ENCODE results near the gene GTSF1L. TPM values are rescaled to one million over a fixed set of nuclear protein-coding genes. Genes with fewer than 3 reads are reported as not detected.

GTSF1L gene
- total RNA-seq, 1 donor from 2014 or later: not detected

- no peaks in the 10 kb centered on the region for H3K4me1 Mint-ChIP-seq (ENCODE audit: low read depth, unreplicated experiment)
- H3K27me3 ChIP-seq (ENCODE audit: insufficient read depth, low read length): no peaks in the 10 kb centered on the region
- H3K9me3 Mint-ChIP-seq (ENCODE audit: unreplicated experiment): peaks cover 2% of the 10 kb centered on the region
- no peaks in the 10 kb centered on the region for H3K79me2 ChIP-seq (ENCODE audit: insufficient read depth, low read length)
- no peaks in the 10 kb centered on the region for H3K36me3 ChIP-seq (ENCODE audit: insufficient read depth, low read length)
- H3K27ac Mint-ChIP-seq (ENCODE audit: unreplicated experiment): no peak overlapping the region
- no peaks in the 10 kb centered on the region for H4K20me1 ChIP-seq (ENCODE audit: insufficient read depth, low read length)
- TF ChIP-seq EZH2 (IDR thresholded peaks at IDR 0.05; ENCODE audit: insufficient read depth, low read length) (no peak), CTCF (IDR thresholded peaks at IDR 0.05; ENCODE audit: insufficient read depth, low read depth, low read length) (no peak)
- H3K27ac ChIP-seq (ENCODE audit: low read depth, low read length): no peak overlapping the region
- H3K27me3 Mint-ChIP-seq (ENCODE audit: low read depth, unreplicated experiment): peaks cover 5% of the 10 kb centered on the region
- H3K4me3 ChIP-seq (ENCODE audit: insufficient read depth, low read depth, low read length): no peak overlapping the region
- H3K9ac ChIP-seq (ENCODE audit: low read length): no peak overlapping the region
- H3K4me2 ChIP-seq (ENCODE audit: low read length): no peak overlapping the region
- DNase-seq (ENCODE audit: low read depth) (no peak), FAIRE-seq (no peak)
- H3K4me3 Mint-ChIP-seq (ENCODE audit: unreplicated experiment): no peak overlapping the region
- H3K9me3 ChIP-seq (ENCODE audit: insufficient read depth, low read depth, low read length): no peaks in the 10 kb centered on the region
- H2AFZ ChIP-seq (ENCODE audit: low read depth, low read length): no peak overlapping the region
- H3K4me1 ChIP-seq (ENCODE audit: insufficient read depth, low read length): no peaks in the 10 kb centered on the region
- H3K36me3 Mint-ChIP-seq (ENCODE audit: low read depth, unreplicated experiment): no peaks in the 10 kb centered on the region
Observed at GRCh38 chr20:43711098-43711654, 15.6 kb downstream of the GTSF1L start.

GRCh38 chr20:43710370-43711044 is 16.3 kb downstream of the GTSF1L start:
- no peak overlapping the region for H3K9ac ChIP-seq (ENCODE audit: low read length)
- Mint-ChIP-seq H3K9me3 (ENCODE audit: unreplicated experiment) (peaks cover 2% of the 10 kb centered on the region), H3K36me3 (ENCODE audit: low read depth, unreplicated experiment) (no peaks in the 10 kb centered on the region), H3K4me3 (ENCODE audit: unreplicated experiment) (no peak overlapping the region), H3K27ac (ENCODE audit: unreplicated experiment) (no peak overlapping the region), H3K27me3 (ENCODE audit: low read depth, unreplicated experiment) (peaks cover 5% of the 10 kb centered on the region), H3K4me1 (ENCODE audit: low read depth, unreplicated experiment) (no peaks in the 10 kb centered on the region)
- H3K9me3 ChIP-seq (ENCODE audit: insufficient read depth, low read depth, low read length): no peaks in the 10 kb centered on the region
- H3K4me2 ChIP-seq (ENCODE audit: low read length): no peak overlapping the region
- H3K79me2 ChIP-seq (ENCODE audit: insufficient read depth, low read length): no peaks in the 10 kb centered on the region
- H2AFZ ChIP-seq (ENCODE audit: low read depth, low read length): no peak overlapping the region
- TF ChIP-seq EZH2 (IDR thresholded peaks at IDR 0.05; ENCODE audit: insufficient read depth, low read length) (no peak), CTCF (IDR thresholded peaks at IDR 0.05; ENCODE audit: insufficient read depth, low read depth, low read length) (no peak)
- no peaks in the 10 kb centered on the region for H3K36me3 ChIP-seq (ENCODE audit: insufficient read depth, low read length)
- no peak overlapping the region for H3K27ac ChIP-seq (ENCODE audit: low read depth, low read length)
- H4K20me1 ChIP-seq (ENCODE audit: insufficient read depth, low read length): no peaks in the 10 kb centered on the region
- no peak overlapping the region for H3K4me3 ChIP-seq (ENCODE audit: insufficient read depth, low read depth, low read length)
- DNase-seq (ENCODE audit: low read depth) (no peak), FAIRE-seq (no peak)
- no peaks in the 10 kb centered on the region for H3K27me3 ChIP-seq (ENCODE audit: insufficient read depth, low read length)
- H3K4me1 ChIP-seq (ENCODE audit: insufficient read depth, low read length): no peaks in the 10 kb centered on the region

- DNase-seq (ENCODE audit: low read depth) (no peak), FAIRE-seq (no peak)
- Histone ChIP-seq H3K4me1 (ENCODE audit: insufficient read depth, low read length) (no peaks in the 10 kb centered on the region), H3K4me2 (ENCODE audit: low read length) (no peak overlapping the region), H3K27me3 (ENCODE audit: insufficient read depth, low read length) (no peaks in the 10 kb centered on the region), H2AFZ (ENCODE audit: low read depth, low read length) (no peak overlapping the region), H4K20me1 (ENCODE audit: insufficient read depth, low read length) (no peaks in the 10 kb centered on the region), H3K79me2 (ENCODE audit: insufficient read depth, low read length) (no peaks in the 10 kb centered on the region), H3K36me3 (ENCODE audit: insufficient read depth, low read length) (no peaks in the 10 kb centered on the region), H3K4me3 (ENCODE audit: insufficient read depth, low read depth, low read length) (no peak overlapping the region), H3K9me3 (ENCODE audit: insufficient read depth, low read depth, low read length) (no peaks in the 10 kb centered on the region), H3K9ac (ENCODE audit: low read length) (no peak overlapping the region), H3K27ac (ENCODE audit: low read depth, low read length) (no peak overlapping the region)
- no peak for TF ChIP-seq CTCF (IDR thresholded peaks at IDR 0.05; ENCODE audit: insufficient read depth, low read depth, low read length)
- TF ChIP-seq EZH2 (IDR thresholded peaks at IDR 0.05; ENCODE audit: insufficient read depth, low read length): no peak
- Mint-ChIP-seq H3K36me3 (ENCODE audit: low read depth, unreplicated experiment) (no peaks in the 10 kb centered on the region), H3K4me3 (ENCODE audit: unreplicated experiment) (no peak overlapping the region), H3K27ac (ENCODE audit: unreplicated experiment) (no peak overlapping the region), H3K27me3 (ENCODE audit: low read depth, unreplicated experiment) (peaks cover 2% of the 10 kb centered on the region), H3K9me3 (ENCODE audit: unreplicated experiment) (no peaks in the 10 kb centered on the region), H3K4me1 (ENCODE audit: low read depth, unreplicated experiment) (no peaks in the 10 kb centered on the region)
Observed at GRCh38 chr20:43702502-43702901, 24.3 kb downstream of the GTSF1L start.
